Measurements from ENCODE around the gene TSC22D4.
A peak's percentile ranks its signal among the peaks of the same experiment; 100 is the strongest.

Gene TSC22D4

GRCh38 chr7:100435401-100436304, 43.4 kb downstream of the TSC22D4 start:
- in situ Hi-C loops (cut with HindIII; ENCODE audit: low sequenced_read_pairs) = no loop called here
- H3K4me3 ChIP-seq (ENCODE audit: low read depth, low read length) = peak overlapping the region; percentile 84
- no peak for TF ChIP-seq CTCF (IDR thresholded peaks at IDR 0.05; ENCODE audit: low read depth, low read length)
- peak; percentile 16 for DNase-seq (ENCODE audit: low read depth, low spot score)

- DNase-seq (ENCODE audit: low read depth, low spot score) = no peak
- no peak for TF ChIP-seq CTCF (IDR thresholded peaks at IDR 0.05; ENCODE audit: low read depth, low read length)
- H3K4me3 ChIP-seq (ENCODE audit: low read depth, low read length) = peak overlapping the region; percentile 84
- in situ Hi-C loops (cut with HindIII; ENCODE audit: low sequenced_read_pairs) = no loop called here
Observed at GRCh38 chr7:100434297-100435144, 44.5 kb downstream of the TSC22D4 start.

GRCh38 chr7:100433592-100434296, 45.3 kb downstream of the TSC22D4 start:
- TF ChIP-seq CTCF (IDR thresholded peaks at IDR 0.05; ENCODE audit: low read depth, low read length) = no peak
- in situ Hi-C loops (cut with HindIII; ENCODE audit: low sequenced_read_pairs) = no loop called here
- no peak for DNase-seq (ENCODE audit: low read depth, low spot score)
- H3K4me3 ChIP-seq (ENCODE audit: low read depth, low read length) = no peak overlapping the region

- in situ Hi-C loops (cut with HindIII; ENCODE audit: low sequenced_read_pairs) = no loop called here
- no peak overlapping the region for H3K4me3 ChIP-seq (ENCODE audit: low read depth, low read length)
- no peak for DNase-seq (ENCODE audit: low read depth, low spot score)
- no peak for TF ChIP-seq CTCF (IDR thresholded peaks at IDR 0.05; ENCODE audit: low read depth, low read length)
Observed at GRCh38 chr7:100433276-100433591, 45.8 kb downstream of the TSC22D4 start.

GRCh38 chr7:100432621-100433275, 46.3 kb downstream of the TSC22D4 start:
- TF ChIP-seq CTCF (IDR thresholded peaks at IDR 0.05; ENCODE audit: low read depth, low read length) = no peak
- no peak for DNase-seq (ENCODE audit: low read depth, low spot score)
- no peak overlapping the region for H3K4me3 ChIP-seq (ENCODE audit: low read depth, low read length)
- in situ Hi-C loops (cut with HindIII; ENCODE audit: low sequenced_read_pairs) = no loop called here

- no peak for DNase-seq (ENCODE audit: low read depth, low spot score)
- in situ Hi-C loops (cut with HindIII; ENCODE audit: low sequenced_read_pairs) = no loop called here
- H3K4me3 ChIP-seq (ENCODE audit: low read depth, low read length) = no peak overlapping the region
- TF ChIP-seq CTCF (IDR thresholded peaks at IDR 0.05; ENCODE audit: low read depth, low read length) = no peak
Observed at GRCh38 chr7:100432053-100432452, 47.0 kb downstream of the TSC22D4 start.
